Neural crest cell (in vitro differentiated cells): ENCODE data around the gene POLR3G. TPM values are rescaled to one million over a fixed set of nuclear protein-coding genes. Genes with fewer than 3 reads are reported as not detected.
A peak's percentile ranks its signal among the peaks of the same experiment; 100 is the strongest.

Source experiments
- DNase-seq: peaks from one replicate; pipeline ENCODE4 v3.0.0; 2021; ENCODE audit warnings: low read depth, mixed read lengths, low spot score
- H3K27ac Mint-ChIP-seq: one replicate; pipeline ENCODE4 v1.8.0; 2021; ENCODE audit warnings: mild to moderate bottlenecking, mixed read lengths; ENCODE audit not compliant: unreplicated experiment
- H3K27me3 Mint-ChIP-seq: 2 replicates; pipeline ENCODE4 v1.8.0; 2021; ENCODE audit warnings: low read depth, mild to moderate bottlenecking, mixed read lengths
- H3K36me3 Mint-ChIP-seq: 2 replicates; pipeline ENCODE4 v1.8.0; 2021; ENCODE audit warnings: low read depth, mild to moderate bottlenecking, mixed read lengths
- H3K4me1 Mint-ChIP-seq: 2 replicates; pipeline ENCODE4 v1.8.0; 2021; ENCODE audit warnings: mixed read lengths
- H3K4me3 Mint-ChIP-seq: one replicate; pipeline ENCODE4 v1.8.0; 2021; ENCODE audit warnings: mild to moderate bottlenecking, mixed read lengths
- H3K9me3 Mint-ChIP-seq: 2 replicates; pipeline ENCODE4 v1.8.0; 2021; ENCODE audit warnings: mixed read lengths
- total RNA-seq: library from RNA; stranded (reverse); gene quantifications from 2 replicates; pipeline ENCODE4 v1.2.1, GENCODE V29; 2021
- TF ChIP-seq, protein P1 (sequence below): fragments of 200-600 bp; sonication (generic); conservative IDR thresholded peaks from 2 replicates; pipeline ENCODE4 v1.5.0; 2021; ENCODE audit warnings: antibody characterized with exemption, mild to moderate bottlenecking

Gene POLR3G
- total RNA-seq, 1 donor from 2014 or later, result 12.1 TPM

DNA sequence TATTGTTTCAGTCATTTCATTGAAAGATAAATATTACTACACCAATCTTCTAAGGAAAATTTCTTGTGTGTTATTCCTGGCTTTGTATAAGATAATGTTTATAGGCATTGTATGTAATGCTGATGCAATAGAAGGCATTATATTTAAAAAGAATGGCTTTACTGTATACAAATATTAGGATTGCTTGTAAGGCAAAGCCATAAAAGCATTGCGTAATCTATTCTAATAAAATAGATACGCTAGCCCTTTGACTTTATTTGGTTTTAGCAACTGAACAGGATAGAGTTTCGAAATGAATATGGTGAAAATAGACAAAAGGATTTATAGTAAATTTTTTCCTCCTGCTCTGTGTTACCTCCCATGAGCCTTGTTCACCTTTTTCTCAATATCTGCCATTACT is 60.3 kb downstream of the POLR3G start:
- peaks cover 26% of the 10 kb centered on the region for H3K4me1 Mint-ChIP-seq
- no peak for DNase-seq
- H3K27ac Mint-ChIP-seq, result no peak overlapping the region
- peaks cover 20% of the 10 kb centered on the region for H3K27me3 Mint-ChIP-seq
- TF ChIP-seq, protein P1, sequence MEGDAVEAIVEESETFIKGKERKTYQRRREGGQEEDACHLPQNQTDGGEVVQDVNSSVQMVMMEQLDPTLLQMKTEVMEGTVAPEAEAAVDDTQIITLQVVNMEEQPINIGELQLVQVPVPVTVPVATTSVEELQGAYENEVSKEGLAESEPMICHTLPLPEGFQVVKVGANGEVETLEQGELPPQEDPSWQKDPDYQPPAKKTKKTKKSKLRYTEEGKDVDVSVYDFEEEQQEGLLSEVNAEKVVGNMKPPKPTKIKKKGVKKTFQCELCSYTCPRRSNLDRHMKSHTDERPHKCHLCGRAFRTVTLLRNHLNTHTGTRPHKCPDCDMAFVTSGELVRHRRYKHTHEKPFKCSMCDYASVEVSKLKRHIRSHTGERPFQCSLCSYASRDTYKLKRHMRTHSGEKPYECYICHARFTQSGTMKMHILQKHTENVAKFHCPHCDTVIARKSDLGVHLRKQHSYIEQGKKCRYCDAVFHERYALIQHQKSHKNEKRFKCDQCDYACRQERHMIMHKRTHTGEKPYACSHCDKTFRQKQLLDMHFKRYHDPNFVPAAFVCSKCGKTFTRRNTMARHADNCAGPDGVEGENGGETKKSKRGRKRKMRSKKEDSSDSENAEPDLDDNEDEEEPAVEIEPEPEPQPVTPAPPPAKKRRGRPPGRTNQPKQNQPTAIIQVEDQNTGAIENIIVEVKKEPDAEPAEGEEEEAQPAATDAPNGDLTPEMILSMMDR, result no peak
- no peaks in the 10 kb centered on the region for H3K36me3 Mint-ChIP-seq
- no peaks in the 10 kb centered on the region for H3K9me3 Mint-ChIP-seq
- H3K4me3 Mint-ChIP-seq, result no peak overlapping the region

DNA sequence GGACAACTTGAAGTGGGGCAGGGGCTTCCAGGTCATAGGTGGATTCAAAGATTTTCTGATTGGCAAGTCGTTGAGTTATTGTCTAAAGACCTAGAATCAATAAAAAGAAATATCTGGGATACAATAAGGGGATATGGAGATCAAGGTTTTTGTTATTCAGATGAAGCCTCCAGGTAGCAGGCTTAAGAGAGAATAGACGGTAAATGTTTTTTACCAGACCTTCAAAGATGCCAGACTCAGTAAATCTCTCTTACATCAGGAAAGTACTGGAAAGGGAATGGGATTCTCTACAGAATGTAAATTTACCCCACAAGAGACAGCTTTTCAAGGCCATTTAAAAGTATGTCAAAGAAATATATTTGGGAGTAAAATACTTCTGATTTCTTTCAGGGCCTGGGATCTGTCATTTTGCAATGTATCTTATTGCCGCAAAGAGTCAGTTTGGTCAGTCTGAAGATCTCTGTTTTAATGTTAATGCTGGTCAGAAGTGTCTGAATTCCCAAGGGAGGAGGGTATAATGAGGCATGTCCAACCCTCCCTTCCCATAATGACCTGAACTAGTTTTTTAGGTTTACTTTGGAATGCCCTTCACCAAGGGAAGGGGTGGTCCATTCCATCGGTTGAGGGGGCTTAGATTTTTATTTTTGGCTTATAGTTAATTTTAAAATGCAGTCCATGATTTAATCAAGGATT is 68.3 kb downstream of the POLR3G start:
- Mint-ChIP-seq H3K36me3 (no peaks in the 10 kb centered on the region), H3K27ac (no peak overlapping the region), H3K9me3 (no peaks in the 10 kb centered on the region), H3K27me3 (peaks cover 31% of the 10 kb centered on the region), H3K4me3 (no peak overlapping the region), H3K4me1 (peaks cover 17% of the 10 kb centered on the region)
- TF ChIP-seq, protein P1, result no peak
- DNase-seq, result no peak

DNA sequence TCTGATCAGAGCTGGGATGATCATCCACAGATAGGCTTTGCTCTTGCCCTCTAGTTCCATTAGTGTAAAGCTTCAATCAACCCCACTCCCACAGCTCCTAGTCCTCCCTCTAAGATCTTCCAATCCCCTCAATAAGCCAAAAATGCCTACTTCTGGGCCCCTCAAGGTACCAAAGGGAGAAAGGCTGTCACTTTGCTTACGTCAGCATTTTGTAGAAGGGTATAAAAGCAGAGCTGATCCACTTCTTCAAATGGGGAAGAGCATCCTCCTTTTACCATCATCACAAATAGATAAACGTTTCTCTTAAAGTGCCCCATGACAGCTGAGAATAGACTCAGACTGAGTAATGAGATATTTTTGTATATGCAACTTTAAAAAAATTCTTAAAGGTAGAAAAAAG is 70.8 kb downstream of the POLR3G start:
- no peak overlapping the region for H3K4me3 Mint-ChIP-seq
- peaks cover 36% of the 10 kb centered on the region for H3K27me3 Mint-ChIP-seq
- no peaks in the 10 kb centered on the region for H3K9me3 Mint-ChIP-seq
- H3K36me3 Mint-ChIP-seq, result no peaks in the 10 kb centered on the region
- H3K4me1 Mint-ChIP-seq, result peaks cover 22% of the 10 kb centered on the region
- H3K27ac Mint-ChIP-seq, result no peak overlapping the region
- DNase-seq, result no peak
- TF ChIP-seq, protein P1, result no peak

DNA sequence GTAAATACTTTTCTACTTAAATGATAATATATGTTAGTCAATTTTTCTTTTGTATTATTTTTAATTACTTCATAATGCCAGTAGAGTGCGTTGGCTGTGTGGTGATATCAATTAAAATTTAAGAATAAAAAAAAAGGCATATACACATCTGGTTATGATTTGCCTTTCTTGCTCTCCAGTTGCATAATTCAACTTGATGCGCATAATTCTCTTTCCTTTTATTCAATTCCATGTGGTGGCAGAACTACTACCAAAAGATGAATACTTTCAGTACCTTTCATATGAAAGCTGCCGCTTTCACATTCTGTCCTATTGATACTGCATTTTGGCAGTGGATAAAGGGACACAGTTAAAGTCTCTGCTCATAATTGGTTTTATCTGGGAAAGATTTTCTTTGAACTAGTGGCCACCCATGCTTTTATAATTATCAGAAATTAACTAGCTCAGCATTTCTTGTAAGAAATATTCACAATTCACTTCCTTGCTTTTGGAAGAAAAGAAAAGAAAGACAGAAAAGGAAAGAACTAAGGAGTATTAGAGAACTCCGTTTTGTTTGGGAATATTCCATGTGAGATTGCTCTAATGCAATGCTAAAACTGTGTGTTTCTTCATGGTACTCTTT is 71.7 kb downstream of the POLR3G start:
- peaks cover 22% of the 10 kb centered on the region for H3K4me1 Mint-ChIP-seq
- TF ChIP-seq, protein P1, result no peak
- H3K36me3 Mint-ChIP-seq, result no peaks in the 10 kb centered on the region
- H3K27me3 Mint-ChIP-seq, result peaks cover 38% of the 10 kb centered on the region
- H3K4me3 Mint-ChIP-seq, result no peak overlapping the region
- DNase-seq, result no peak
- H3K27ac Mint-ChIP-seq, result peak overlapping the region; percentile 12
- no peaks in the 10 kb centered on the region for H3K9me3 Mint-ChIP-seq

DNA sequence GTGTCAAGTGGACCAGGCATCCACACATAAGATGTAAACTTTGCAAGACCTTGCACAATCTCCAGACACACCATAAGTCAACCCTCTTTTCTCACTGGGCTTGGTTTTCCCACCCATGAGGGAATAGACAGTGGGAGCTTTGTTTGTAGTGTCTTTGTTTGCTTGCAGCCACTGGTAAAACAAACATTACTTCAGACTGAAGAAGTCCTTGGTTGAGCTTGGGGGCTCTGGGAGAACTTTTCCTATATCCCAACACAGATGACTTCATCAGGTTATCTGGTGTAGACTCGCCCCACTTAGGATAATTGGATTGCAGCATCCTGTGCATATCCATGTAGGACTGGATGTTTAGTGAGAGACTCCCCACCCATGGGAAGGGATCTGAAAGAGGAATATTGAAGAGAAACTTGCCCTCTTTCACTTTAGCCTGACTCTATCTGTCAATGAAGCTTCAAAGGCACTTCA is 72.4 kb downstream of the POLR3G start:
- no peaks in the 10 kb centered on the region for H3K9me3 Mint-ChIP-seq
- no peak overlapping the region for H3K27ac Mint-ChIP-seq
- TF ChIP-seq, protein P1, result no peak
- no peak for DNase-seq
- peaks cover 42% of the 10 kb centered on the region for H3K27me3 Mint-ChIP-seq
- H3K4me3 Mint-ChIP-seq, result no peak overlapping the region
- no peaks in the 10 kb centered on the region for H3K36me3 Mint-ChIP-seq
- H3K4me1 Mint-ChIP-seq, result peaks cover 22% of the 10 kb centered on the region
